ENCODE data around the gene LMBRD1.

The LMBRD1 gene

DNA sequence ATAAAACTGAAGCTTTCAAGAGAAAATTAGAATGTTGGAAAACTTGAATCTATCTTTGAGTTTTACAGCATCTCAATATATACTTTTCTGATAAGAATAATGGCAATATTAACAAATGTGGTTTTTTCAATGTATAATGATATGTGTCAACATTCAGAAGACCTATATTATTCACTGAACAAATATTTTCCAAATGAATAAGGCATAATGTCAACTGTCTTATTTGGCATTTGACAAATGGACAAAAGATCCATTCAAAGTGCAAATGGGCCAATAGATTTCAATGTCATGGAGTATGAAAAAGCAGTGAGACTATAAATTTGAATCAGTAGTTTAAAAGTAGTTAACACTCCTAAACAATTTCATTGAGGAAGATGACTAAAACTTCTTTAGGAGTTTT is 20.9 kb downstream of the LMBRD1 start:
- Histone ChIP-seq H3K9ac (ENCODE audit: low read depth, low read length, poor library complexity, severe bottlenecking) (no peak overlapping the region), H3K9me2 (replicated peaks; ENCODE audit: low read depth, low read length) (no peaks in the 10 kb centered on the region), H3K4me2 (ENCODE audit: low read depth, low read length, poor library complexity, severe bottlenecking) (no peak overlapping the region), H3F3A (ENCODE audit: low read depth) (no peaks in the 10 kb centered on the region), H3K36me3 (ENCODE audit: insufficient read depth, low read length) (no peaks in the 10 kb centered on the region; the same call in 1 of the 2 replicates), H3K4me3 (ENCODE audit: low read length, poor library complexity, severe bottlenecking) (no peak overlapping the region), H2AFZ (ENCODE audit: low read length) (no peak overlapping the region), H4K20me1 (ENCODE audit: insufficient read depth, low read length, poor library complexity, severe bottlenecking) (no peaks in the 10 kb centered on the region), H3K27me3 (ENCODE audit: insufficient read depth, low read length, poor library complexity, severe bottlenecking) (no peaks in the 10 kb centered on the region), H3K9me3 (ENCODE audit: insufficient read depth, low read depth, low read length) (no peaks in the 10 kb centered on the region), H3K79me2 (ENCODE audit: insufficient read depth, low read length) (no peaks in the 10 kb centered on the region), H3K4me1 (ENCODE audit: insufficient read depth, low read length, poor library complexity, severe bottlenecking) (peaks cover 7% of the 10 kb centered on the region)
- no peak for TF ChIP-seq EZH2phosphoT487 (IDR thresholded peaks at IDR 0.05; ENCODE audit: borderline replicate concordance)
- no peak for TF ChIP-seq CTCF (conservative IDR thresholded peaks at IDR 0.05; ENCODE audit: low read length)

- H3K79me2 ChIP-seq (ENCODE audit: insufficient read depth, low read length): no peaks in the 10 kb centered on the region
- H3K4me2 ChIP-seq (ENCODE audit: low read depth, low read length, poor library complexity, severe bottlenecking): no peak overlapping the region
- no peak overlapping the region for H2AFZ ChIP-seq (ENCODE audit: low read length)
- no peaks in the 10 kb centered on the region; the same call in 1 of the 2 replicates for H3K36me3 ChIP-seq (ENCODE audit: insufficient read depth, low read length)
- no peaks in the 10 kb centered on the region for H3K9me2 ChIP-seq (replicated peaks; ENCODE audit: low read depth, low read length)
- no peaks in the 10 kb centered on the region for H3F3A ChIP-seq (ENCODE audit: low read depth)
- TF ChIP-seq EZH2phosphoT487 (IDR thresholded peaks at IDR 0.05; ENCODE audit: borderline replicate concordance): no peak
- no peak for TF ChIP-seq CTCF (conservative IDR thresholded peaks at IDR 0.05; ENCODE audit: low read length)
- H3K27me3 ChIP-seq (ENCODE audit: insufficient read depth, low read length, poor library complexity, severe bottlenecking): no peaks in the 10 kb centered on the region
- H4K20me1 ChIP-seq (ENCODE audit: insufficient read depth, low read length, poor library complexity, severe bottlenecking): no peaks in the 10 kb centered on the region
- H3K4me3 ChIP-seq (ENCODE audit: low read length, poor library complexity, severe bottlenecking): no peak overlapping the region
- H3K9ac ChIP-seq (ENCODE audit: low read depth, low read length, poor library complexity, severe bottlenecking): no peak overlapping the region
- peaks cover 7% of the 10 kb centered on the region for H3K4me1 ChIP-seq (ENCODE audit: insufficient read depth, low read length, poor library complexity, severe bottlenecking)
- H3K9me3 ChIP-seq (ENCODE audit: insufficient read depth, low read depth, low read length): no peaks in the 10 kb centered on the region
These were observed 21.3 kb downstream of the LMBRD1 start for GRCh38 chr6:69775585-69775849.

GRCh38 chr6:69774740-69775584 is 21.8 kb downstream of the LMBRD1 start:
- TF ChIP-seq CTCF (conservative IDR thresholded peaks at IDR 0.05; ENCODE audit: low read length) (no peak), EZH2phosphoT487 (IDR thresholded peaks at IDR 0.05; ENCODE audit: borderline replicate concordance) (no peak)
- Histone ChIP-seq H3K4me1 (ENCODE audit: insufficient read depth, low read length, poor library complexity, severe bottlenecking) (peaks cover 7% of the 10 kb centered on the region), H3K27me3 (ENCODE audit: insufficient read depth, low read length, poor library complexity, severe bottlenecking) (no peaks in the 10 kb centered on the region), H4K20me1 (ENCODE audit: insufficient read depth, low read length, poor library complexity, severe bottlenecking) (no peaks in the 10 kb centered on the region), H3K4me3 (ENCODE audit: low read length, poor library complexity, severe bottlenecking) (no peak overlapping the region), H2AFZ (ENCODE audit: low read length) (no peak overlapping the region), H3K36me3 (ENCODE audit: insufficient read depth, low read length) (no peaks in the 10 kb centered on the region; the same call in 1 of the 2 replicates), H3F3A (ENCODE audit: low read depth) (no peaks in the 10 kb centered on the region), H3K9me3 (ENCODE audit: insufficient read depth, low read depth, low read length) (no peaks in the 10 kb centered on the region), H3K9me2 (replicated peaks; ENCODE audit: low read depth, low read length) (no peaks in the 10 kb centered on the region), H3K4me2 (ENCODE audit: low read depth, low read length, poor library complexity, severe bottlenecking) (no peak overlapping the region), H3K9ac (ENCODE audit: low read depth, low read length, poor library complexity, severe bottlenecking) (no peak overlapping the region), H3K79me2 (ENCODE audit: insufficient read depth, low read length) (no peaks in the 10 kb centered on the region)
